ENCODE results near the gene FAM161B. TPM values are rescaled to one million over a fixed set of nuclear protein-coding genes. Genes with fewer than 3 reads are reported as not detected.
A peak's percentile ranks its signal among the peaks of the same experiment; 100 is the strongest.
"Not testable (repeated sequence)": the region's sequence is repeated elsewhere in the genome, so short reads cannot be mapped to it uniquely, and the experiment has no call there.

Gene FAM161B
- polyA plus RNA-seq, 1 experiment = 2.6 TPM

GRCh38 chr14:73935666-73936065, 14.2 kb downstream of the FAM161B start:
- Histone ChIP-seq H3K27me3 (ENCODE audit: control insufficient read depth, insufficient read depth, low read length) (no peaks in the 10 kb centered on the region), H3K4me3 (ENCODE audit: low read depth, low read length) (no peak overlapping the region), H3K9me3 (ENCODE audit: control insufficient read depth, insufficient read depth, low read length) (no peaks in the 10 kb centered on the region), H3K27ac (ENCODE audit: low read depth, low read length) (no peak overlapping the region)
- ChIA-PET POLR2A (interaction anchor here (1.0 kb wide), 1 partner anchor 367 kb away, joined by 3 read pairs; the partner anchor contains the start of gene ACOT2), CTCF (interaction anchor here (0.5 to 1.8 kb wide), 7 partner anchors 11 to 303 kb away, joined by 3 to 6 read pairs (median 4); no protein-coding TSS in a partner anchor)
- TF ChIP-seq CTCF (IDR thresholded peaks at IDR 0.05; ENCODE audit: low read depth, low read length) = peak; percentile 36
- no peak for DNase-seq (ENCODE audit: low read depth, low spot score)

GRCh38 chr14:73924337-73924736, 25.6 kb downstream of the FAM161B start:
- no peak for TF ChIP-seq CTCF (IDR thresholded peaks at IDR 0.05; ENCODE audit: low read depth, low read length)
- Histone ChIP-seq H3K4me3 (ENCODE audit: low read depth, low read length) (no peak overlapping the region), H3K27ac (ENCODE audit: low read depth, low read length) (peak overlapping the region; percentile 66), H3K27me3 (ENCODE audit: control insufficient read depth, insufficient read depth, low read length) (no peaks in the 10 kb centered on the region), H3K9me3 (ENCODE audit: control insufficient read depth, insufficient read depth, low read length) (no peaks in the 10 kb centered on the region)
- ChIA-PET CTCF (interaction anchor here (1.2 to 1.6 kb wide), 2 partner anchors 12 to 195 kb away, joined by 3 to 4 read pairs; no protein-coding TSS in a partner anchor), POLR2A (no interaction called here)
- peak; percentile 24 for DNase-seq (ENCODE audit: low read depth, low spot score)

- H3K4me3 ChIP-seq (ENCODE audit: low read depth, low read length); H3K27me3 ChIP-seq (ENCODE audit: control insufficient read depth, insufficient read depth, low read length); POLR2A ChIA-PET; DNase-seq (ENCODE audit: low read depth, low spot score); CTCF ChIA-PET; H3K27ac ChIP-seq (ENCODE audit: low read depth, low read length); H3K9me3 ChIP-seq (ENCODE audit: control insufficient read depth, insufficient read depth, low read length): not testable (repeated sequence)
Measured at GRCh38 chr14:73919457-73919856, 30.4 kb downstream of the FAM161B start.

- no peak for TF ChIP-seq CTCF (IDR thresholded peaks at IDR 0.05; ENCODE audit: low read depth, low read length)
- DNase-seq (ENCODE audit: low read depth, low spot score) = no peak
- POLR2A ChIA-PET = no interaction called here
- H3K4me3 ChIP-seq (ENCODE audit: low read depth, low read length) = no peak overlapping the region
- H3K9me3 ChIP-seq (ENCODE audit: control insufficient read depth, insufficient read depth, low read length) = peaks cover 5% of the 10 kb centered on the region; the same call in 1 of the 2 replicates
- H3K27ac ChIP-seq (ENCODE audit: low read depth, low read length) = no peak overlapping the region
- CTCF ChIA-PET = no interaction called here
- H3K27me3 ChIP-seq (ENCODE audit: control insufficient read depth, insufficient read depth, low read length) = no peaks in the 10 kb centered on the region
Measured at GRCh38 chr14:73916324-73916723, 33.6 kb downstream of the FAM161B start.

GRCh38 chr14:73913256-73913655, 36.6 kb downstream of the FAM161B start:
- CTCF ChIA-PET = interaction anchor here (0.8 kb wide), 1 partner anchor 135 kb away, joined by 3 read pairs; no protein-coding TSS in a partner anchor
- no peak for TF ChIP-seq CTCF (IDR thresholded peaks at IDR 0.05; ENCODE audit: low read depth, low read length)
- DNase-seq (ENCODE audit: low read depth, low spot score) = no peak
- Histone ChIP-seq H3K27me3 (ENCODE audit: control insufficient read depth, insufficient read depth, low read length) (no peaks in the 10 kb centered on the region), H3K4me3 (ENCODE audit: low read depth, low read length) (no peak overlapping the region), H3K27ac (ENCODE audit: low read depth, low read length) (peak overlapping the region; percentile 31), H3K9me3 (ENCODE audit: control insufficient read depth, insufficient read depth, low read length) (peaks cover 5% of the 10 kb centered on the region; the same call in 1 of the 2 replicates)
- POLR2A ChIA-PET = interaction anchor here (0.7 kb wide), 1 partner anchor 42 kb away, joined by 3 read pairs; no protein-coding TSS in a partner anchor
